Fibroblast of gingiva (primary cell): ENCODE measurements around the gene TIMP3.

ENCODE experiments used
- DNase-seq: peaks from one replicate; pipeline ENCODE4 v3.0.0-alpha.2; 2011; ENCODE audit warnings: low read depth

The TIMP3 gene

GRCh38 chr22:32882774-32883530 is 81.4 kb downstream of the TIMP3 start:
- DNase-seq, result no peak

GRCh38 chr22:32887324-32887980 is 85.9 kb downstream of the TIMP3 start:
- no peak for DNase-seq

DNA sequence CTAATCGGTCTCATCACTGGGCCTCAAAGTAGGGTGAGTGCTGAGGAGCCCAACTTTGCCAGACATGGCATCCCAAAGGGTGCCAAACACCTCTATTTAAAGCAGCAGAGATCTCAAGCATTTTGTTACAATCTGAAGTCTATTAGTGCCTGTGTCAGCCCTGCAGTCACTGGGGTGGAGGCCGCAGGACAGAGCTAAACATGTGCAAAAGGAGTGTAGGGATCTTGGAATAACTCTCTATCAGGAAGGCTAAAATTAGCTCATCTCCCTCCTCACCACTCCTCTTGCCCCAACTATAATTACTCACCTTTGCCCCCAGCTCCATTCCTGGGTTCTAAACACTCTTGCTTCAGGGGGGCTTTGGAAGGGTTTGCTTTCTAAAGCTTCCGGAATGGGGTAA is 87.5 kb downstream of the TIMP3 start:
- DNase-seq, result no peak

- DNase-seq, result no peak
Measured at GRCh38 chr22:32896891-32897290, 95.4 kb downstream of the TIMP3 start.

- DNase-seq, result no peak
Measured at GRCh38 chr22:32897400-32897799, 95.9 kb downstream of the TIMP3 start.

DNA sequence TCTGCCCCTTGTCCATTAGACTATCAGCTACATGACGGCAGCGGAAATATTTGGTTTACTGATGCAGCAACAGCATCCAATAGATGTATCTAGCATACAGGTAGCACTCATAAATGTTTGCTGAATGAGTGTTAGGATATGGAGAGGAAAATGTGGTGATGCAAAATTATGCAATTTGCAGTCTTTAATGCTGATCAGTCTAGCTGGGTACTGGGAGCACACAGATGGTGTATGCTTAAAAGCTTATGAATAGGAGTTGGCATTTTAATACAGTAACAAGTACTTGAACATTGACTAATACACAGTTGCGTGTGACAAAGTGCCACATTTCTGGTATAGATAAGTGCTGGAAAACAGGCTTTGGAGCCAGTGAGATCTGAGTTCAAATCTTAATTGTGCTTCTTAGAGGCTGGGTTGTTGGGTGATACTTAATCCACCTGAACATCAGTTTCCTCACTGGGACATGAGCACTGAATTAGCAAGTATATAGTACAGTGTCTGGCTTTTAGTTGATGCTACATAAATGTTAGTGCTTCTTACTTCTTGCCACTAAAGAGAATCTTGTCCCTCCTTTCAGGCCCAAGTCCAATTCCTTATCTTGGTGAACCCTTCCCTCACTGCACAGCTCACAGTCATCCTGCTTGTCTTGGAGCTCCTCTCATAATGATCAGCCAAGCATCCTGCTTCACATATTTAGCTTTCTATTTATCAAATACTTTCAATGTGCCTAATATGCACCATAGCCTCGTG is 99.6 kb downstream of the TIMP3 start:
- no peak for DNase-seq

GRCh38 chr22:32901925-32902324 is 100.4 kb downstream of the TIMP3 start:
- no peak for DNase-seq

- DNase-seq, result no peak
Measured at GRCh38 chr22:32903507-32903906, 102.0 kb downstream of the TIMP3 start.

DNA sequence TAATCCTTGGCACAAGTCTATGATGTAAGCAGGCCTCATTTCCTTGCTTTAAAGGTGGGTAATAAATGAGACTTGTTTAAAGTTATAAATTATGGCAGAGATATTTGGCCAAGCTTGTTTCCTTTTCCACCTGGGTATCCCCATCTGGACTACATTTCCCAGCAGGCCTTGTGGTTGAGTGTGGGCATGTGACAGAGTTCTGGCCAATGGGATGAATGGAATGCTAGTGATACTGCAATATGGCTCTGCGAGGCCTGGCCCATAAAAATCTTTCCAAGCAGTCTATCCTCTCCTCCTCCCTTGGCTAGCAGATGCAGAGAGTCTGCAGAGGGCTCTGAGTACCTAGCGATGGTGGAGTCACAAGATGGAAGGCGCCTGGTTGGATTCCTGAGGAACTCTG is 102.5 kb downstream of the TIMP3 start:
- no peak for DNase-seq

DNA sequence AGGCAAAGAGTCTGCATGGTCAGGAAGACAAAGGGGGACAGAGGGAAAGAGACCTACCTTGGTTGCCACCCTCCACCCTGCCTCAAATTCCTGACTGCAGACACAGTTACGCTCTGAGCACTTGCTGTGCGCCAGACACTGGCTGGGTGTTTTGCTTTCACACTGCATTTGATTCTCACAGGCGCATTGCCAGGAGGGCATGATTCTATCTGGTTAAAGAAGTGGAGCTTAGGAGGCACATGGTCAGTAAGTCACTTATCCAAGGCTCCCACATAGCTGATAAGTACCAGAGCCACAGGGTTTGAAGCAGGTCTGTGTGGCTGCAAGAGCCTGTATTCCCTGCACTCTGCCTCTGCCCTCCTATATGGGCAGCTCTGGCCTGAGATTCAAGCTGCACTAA is 103.9 kb downstream of the TIMP3 start:
- DNase-seq, result no peak

- no peak for DNase-seq
Measured at GRCh38 chr22:32909581-32910428, 108.3 kb downstream of the TIMP3 start.

DNA sequence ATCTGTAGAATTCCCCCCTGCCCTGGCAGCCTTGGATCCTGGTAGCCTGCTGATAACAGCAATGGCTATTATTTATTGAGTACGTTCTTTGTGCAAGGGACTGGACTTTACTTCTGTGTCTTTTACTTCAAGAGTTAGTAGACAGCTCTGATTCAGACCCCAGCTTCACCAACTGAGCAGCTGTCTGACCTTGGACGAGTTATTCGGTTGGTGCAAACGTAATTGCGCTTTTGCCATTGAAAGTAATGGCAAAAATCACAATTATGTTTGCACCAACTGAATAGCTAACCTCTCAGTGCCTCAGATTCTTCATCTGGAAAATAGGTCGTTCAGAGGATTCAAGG is 108.9 kb downstream of the TIMP3 start:
- no peak for DNase-seq

DNA sequence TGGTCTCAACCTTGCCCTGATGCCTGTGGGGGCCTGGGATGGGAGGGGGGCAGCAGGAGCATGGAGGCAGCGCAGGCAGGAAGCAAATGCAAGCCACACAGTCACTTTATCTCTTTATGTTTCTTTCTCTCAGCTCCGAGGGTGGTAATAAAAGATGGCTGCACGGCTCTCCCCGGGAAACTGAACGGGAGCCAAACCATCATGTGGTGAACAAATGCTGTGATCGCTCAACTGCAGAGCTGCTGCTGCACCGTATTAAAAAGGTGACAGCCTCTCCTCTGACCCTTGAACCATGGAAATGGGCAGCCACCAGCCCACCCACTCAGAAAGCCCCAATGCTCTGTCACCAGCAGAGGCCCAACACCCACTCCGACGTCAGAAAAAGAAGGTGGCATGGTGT is 110.0 kb downstream of the TIMP3 start:
- DNase-seq, result no peak
